BLaER1 (cell line): ENCODE measurements around the gene SLC30A3.

ENCODE experiments used
- H3K27ac ChIP-seq: shearing (Covaris generic); formaldehyde crosslinking; 2 replicates; pipeline ENCODE4 v1.8.1; 2022
- H3K27me3 ChIP-seq: shearing (Covaris generic); formaldehyde crosslinking; 2 replicates; pipeline ENCODE4 v1.8.1; 2022
- H3K36me3 ChIP-seq: shearing (Covaris generic); formaldehyde crosslinking; 2 replicates; pipeline ENCODE4 v1.8.1; 2022
- H3K4me1 ChIP-seq: shearing (Covaris generic); formaldehyde crosslinking; 2 replicates; pipeline ENCODE4 v1.8.1; 2022
- H3K4me2 ChIP-seq: shearing (Covaris generic); formaldehyde crosslinking; 2 replicates; pipeline ENCODE4 v1.8.1; 2022
- H3K4me3 ChIP-seq: shearing (Covaris generic); formaldehyde crosslinking; 2 replicates; pipeline ENCODE4 v1.8.1; 2022
- H3K9ac ChIP-seq: shearing (Covaris generic); formaldehyde crosslinking; 2 replicates; pipeline ENCODE4 v1.8.1; 2022
- H3K9me3 ChIP-seq: shearing (Covaris generic); formaldehyde crosslinking; 2 replicates; pipeline ENCODE4 v1.8.1; 2022
- H4K20me1 ChIP-seq: shearing (Covaris generic); formaldehyde crosslinking; 2 replicates; pipeline ENCODE4 v1.8.1; 2022
- Cebpa-rat ChIP-seq: shearing (Covaris generic); IDR thresholded peaks from 2 replicates; pipeline ENCODE4 v1.8.1; 2022

The SLC30A3 gene

DNA sequence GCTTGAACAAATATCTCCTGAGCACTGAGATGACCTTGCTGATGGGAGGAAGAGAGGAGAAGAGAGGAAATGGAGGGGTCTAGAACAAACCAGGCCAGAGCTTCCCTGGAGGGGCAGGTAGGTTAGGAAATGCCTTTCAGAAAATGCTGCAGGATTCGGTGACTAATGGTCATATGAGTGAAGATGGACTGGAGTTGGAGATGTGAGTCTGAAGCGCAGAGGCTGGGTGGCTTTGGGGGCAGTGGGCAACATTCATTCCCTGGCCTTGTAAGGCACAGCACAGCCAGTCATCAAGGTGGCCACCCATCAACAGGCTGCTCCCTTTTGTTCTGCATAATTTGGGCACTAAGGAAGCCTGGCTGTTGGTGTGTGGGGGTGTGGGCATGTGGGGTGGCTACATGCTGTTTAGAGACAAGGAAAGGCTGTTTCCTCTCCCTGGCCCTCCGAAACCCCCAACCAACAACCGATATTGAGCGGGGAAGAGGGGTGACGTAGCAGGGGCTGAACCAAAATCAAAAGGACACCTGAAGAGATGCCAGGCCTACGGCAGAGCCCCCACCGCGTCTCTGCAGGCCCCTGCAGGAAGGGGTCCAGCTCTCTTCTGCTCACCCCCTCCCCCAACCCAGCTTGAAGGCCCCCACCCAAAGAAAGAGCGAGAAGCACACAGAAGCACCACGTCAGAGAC is 1.5 kb downstream of the SLC30A3 start:
- Histone ChIP-seq H3K4me1 (peaks cover 35% of the 10 kb centered on the region), H3K9ac (no peak overlapping the region), H3K27ac (no peak overlapping the region), H3K36me3 (no peaks in the 10 kb centered on the region), H3K27me3 (peaks cover 98% of the 10 kb centered on the region), H3K4me2 (peak overlapping the region; percentile 95), H4K20me1 (peaks cover 47% of the 10 kb centered on the region), H3K9me3 (no peaks in the 10 kb centered on the region), H3K4me3 (no peak overlapping the region)
- no peak for TF ChIP-seq Cebpa-rat

GRCh38 chr2:27258051-27258450 is 4.8 kb downstream of the SLC30A3 start:
- Histone ChIP-seq H3K4me2 (no peak overlapping the region), H3K4me3 (no peak overlapping the region), H3K4me1 (peaks cover 17% of the 10 kb centered on the region), H3K9me3 (no peaks in the 10 kb centered on the region), H3K27me3 (peaks cover 69% of the 10 kb centered on the region), H3K9ac (no peak overlapping the region), H3K27ac (no peak overlapping the region), H4K20me1 (peaks cover 31% of the 10 kb centered on the region), H3K36me3 (no peaks in the 10 kb centered on the region)
- TF ChIP-seq Cebpa-rat: no peak

DNA sequence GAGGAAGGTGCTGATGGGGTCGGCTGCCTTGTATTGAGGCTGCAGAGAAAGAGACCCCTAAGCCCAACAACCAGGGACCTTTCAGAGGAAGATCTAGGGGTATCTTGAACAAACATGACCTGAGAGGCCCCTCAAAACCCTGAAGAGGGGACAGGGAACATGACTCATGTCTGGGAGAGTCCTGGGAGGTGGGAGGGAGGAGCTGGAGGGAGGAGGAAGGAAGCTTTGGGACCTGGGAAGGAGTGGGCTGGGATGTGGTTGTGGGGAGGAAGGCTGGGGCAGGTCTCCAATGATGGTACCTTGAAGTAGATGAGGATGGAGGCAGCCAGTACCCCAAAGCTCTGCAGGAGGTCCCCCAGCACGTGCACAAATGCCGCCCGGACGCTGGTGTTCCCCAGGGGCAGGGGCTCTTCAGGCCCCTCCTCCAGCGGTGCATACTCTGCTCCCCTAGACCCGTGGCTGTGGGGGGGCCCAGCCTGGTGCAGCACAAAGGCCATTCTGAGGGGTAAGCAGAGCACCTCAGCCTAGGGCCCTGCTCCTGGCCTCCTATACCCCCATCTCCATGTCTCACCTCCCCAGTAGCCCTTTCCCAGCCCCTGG is 5.9 kb downstream of the SLC30A3 start:
- H3K36me3 ChIP-seq: no peaks in the 10 kb centered on the region
- H3K4me2 ChIP-seq: no peak overlapping the region
- no peak overlapping the region for H3K9ac ChIP-seq
- TF ChIP-seq Cebpa-rat: no peak
- H3K4me1 ChIP-seq: peaks cover 9% of the 10 kb centered on the region
- no peaks in the 10 kb centered on the region for H3K9me3 ChIP-seq
- H3K27me3 ChIP-seq: peaks cover 58% of the 10 kb centered on the region
- H4K20me1 ChIP-seq: peaks cover 22% of the 10 kb centered on the region
- no peak overlapping the region for H3K4me3 ChIP-seq
- no peak overlapping the region for H3K27ac ChIP-seq

- H3K36me3 ChIP-seq: no peaks in the 10 kb centered on the region
- H3K27me3 ChIP-seq: peaks cover 45% of the 10 kb centered on the region
- no peak overlapping the region for H3K4me2 ChIP-seq
- H3K4me3 ChIP-seq: no peak overlapping the region
- H3K4me1 ChIP-seq: peaks cover 20% of the 10 kb centered on the region
- no peaks in the 10 kb centered on the region for H3K9me3 ChIP-seq
- H4K20me1 ChIP-seq: peaks cover 10% of the 10 kb centered on the region; the same call in 1 of the 2 replicates
- H3K27ac ChIP-seq: no peak overlapping the region
- H3K9ac ChIP-seq: no peak overlapping the region
- no peak for TF ChIP-seq Cebpa-rat
Measured at GRCh38 chr2:27255660-27256059, 7.2 kb downstream of the SLC30A3 start.

DNA sequence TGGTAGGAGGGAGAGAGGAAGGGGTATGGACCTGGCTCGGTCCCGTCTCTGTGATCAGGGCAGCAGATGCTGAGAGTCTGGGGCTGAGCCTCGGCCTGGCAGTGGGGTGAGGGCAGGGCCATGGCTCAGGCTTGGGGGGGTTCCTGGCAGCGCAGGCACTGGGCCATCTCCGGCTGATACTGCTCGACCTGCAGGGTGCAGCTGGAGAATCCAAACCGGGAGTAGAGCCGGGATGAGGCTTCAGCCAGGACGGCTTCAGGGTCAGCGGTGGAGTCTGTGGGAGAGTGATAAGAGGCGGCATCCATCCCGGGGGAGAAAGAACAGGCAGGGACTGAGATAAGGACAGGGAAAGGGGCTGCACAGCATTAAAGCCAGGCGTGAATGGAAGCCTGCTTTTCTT is 7.7 kb downstream of the SLC30A3 start:
- H3K4me1 ChIP-seq: peaks cover 24% of the 10 kb centered on the region
- H3K4me2 ChIP-seq: no peak overlapping the region
- peaks cover 41% of the 10 kb centered on the region for H3K27me3 ChIP-seq
- H3K36me3 ChIP-seq: no peaks in the 10 kb centered on the region
- H3K9me3 ChIP-seq: no peaks in the 10 kb centered on the region
- H4K20me1 ChIP-seq: peaks cover 5% of the 10 kb centered on the region; the same call in 1 of the 2 replicates
- no peak overlapping the region for H3K4me3 ChIP-seq
- no peak overlapping the region for H3K27ac ChIP-seq
- no peak overlapping the region for H3K9ac ChIP-seq
- no peak for TF ChIP-seq Cebpa-rat

- Histone ChIP-seq H4K20me1 (no peaks in the 10 kb centered on the region), H3K36me3 (no peaks in the 10 kb centered on the region), H3K27ac (no peak overlapping the region), H3K9ac (no peak overlapping the region), H3K4me1 (peaks cover 35% of the 10 kb centered on the region), H3K4me3 (no peak overlapping the region), H3K4me2 (peak overlapping the region; percentile 74), H3K9me3 (no peaks in the 10 kb centered on the region), H3K27me3 (peaks cover 9% of the 10 kb centered on the region; the same call in 1 of the 2 replicates)
- no peak for TF ChIP-seq Cebpa-rat
Measured at GRCh38 chr2:27251766-27252165, 11.1 kb downstream of the SLC30A3 start.

- H4K20me1 ChIP-seq: no peaks in the 10 kb centered on the region
- no peak overlapping the region for H3K4me3 ChIP-seq
- H3K27me3 ChIP-seq: no peaks in the 10 kb centered on the region; the same call in 1 of the 2 replicates
- TF ChIP-seq Cebpa-rat: no peak
- H3K36me3 ChIP-seq: no peaks in the 10 kb centered on the region
- no peak overlapping the region for H3K27ac ChIP-seq
- no peaks in the 10 kb centered on the region for H3K9me3 ChIP-seq
- no peak overlapping the region for H3K9ac ChIP-seq
- H3K4me2 ChIP-seq: peak overlapping the region; percentile 74
- H3K4me1 ChIP-seq: peaks cover 35% of the 10 kb centered on the region
Measured at GRCh38 chr2:27250652-27251379, 12.0 kb downstream of the SLC30A3 start.

DNA sequence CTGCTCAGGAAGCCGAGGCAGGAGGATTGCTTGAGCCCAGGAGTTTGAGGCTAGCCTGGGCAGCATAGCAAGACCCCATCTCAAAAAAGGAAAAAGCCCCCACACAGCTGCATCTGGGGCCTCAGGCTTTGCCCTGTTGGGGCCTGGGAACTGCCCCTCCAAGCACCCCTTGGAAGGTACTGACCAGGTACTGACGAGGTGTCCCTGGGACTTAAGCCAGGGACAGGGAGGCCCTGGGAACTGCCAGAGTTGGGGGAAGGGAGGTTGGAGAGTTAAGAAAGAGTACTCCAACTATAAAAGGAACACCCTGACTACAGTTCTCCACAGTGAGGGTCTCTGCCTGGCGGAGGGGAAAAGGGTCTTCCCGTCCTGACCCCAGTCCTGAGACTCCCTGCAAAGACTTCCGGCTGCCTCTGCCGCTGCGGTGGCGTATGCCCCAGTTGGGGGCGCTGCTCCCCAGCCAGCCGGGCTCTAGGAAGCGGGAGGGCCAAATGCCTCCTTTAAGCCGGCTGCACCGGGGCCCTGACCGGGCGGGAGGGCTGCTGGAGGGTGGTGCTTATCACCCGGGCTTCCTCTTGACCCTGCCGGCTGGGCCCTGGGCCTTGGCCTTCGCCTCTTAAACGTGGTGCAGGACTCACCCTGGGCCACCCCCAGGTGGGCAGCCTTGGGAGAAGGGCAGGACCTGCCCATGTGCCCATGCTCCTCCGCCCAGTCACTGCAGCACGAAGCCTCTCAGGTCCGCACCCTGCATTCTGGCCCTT is 12.8 kb downstream of the SLC30A3 start:
- Histone ChIP-seq H3K4me2 (peak overlapping the region; percentile 74), H3K4me1 (peaks cover 35% of the 10 kb centered on the region), H3K9me3 (no peaks in the 10 kb centered on the region), H4K20me1 (no peaks in the 10 kb centered on the region), H3K27me3 (no peaks in the 10 kb centered on the region; the same call in 1 of the 2 replicates), H3K4me3 (no peak overlapping the region), H3K9ac (no peak overlapping the region), H3K27ac (no peak overlapping the region), H3K36me3 (peaks cover 3% of the 10 kb centered on the region)
- TF ChIP-seq Cebpa-rat: no peak

GRCh38 chr2:27249159-27249890 is 13.5 kb downstream of the SLC30A3 start:
- no peaks in the 10 kb centered on the region; the same call in 1 of the 2 replicates for H3K27me3 ChIP-seq
- H3K4me1 ChIP-seq: peaks cover 35% of the 10 kb centered on the region
- H3K27ac ChIP-seq: no peak overlapping the region
- TF ChIP-seq Cebpa-rat: no peak
- peak overlapping the region; percentile 74 for H3K4me2 ChIP-seq
- H3K9me3 ChIP-seq: no peaks in the 10 kb centered on the region
- H3K9ac ChIP-seq: no peak overlapping the region
- no peaks in the 10 kb centered on the region for H4K20me1 ChIP-seq
- peaks cover 11% of the 10 kb centered on the region for H3K36me3 ChIP-seq
- no peak overlapping the region for H3K4me3 ChIP-seq
